GM12864 (cell line): ENCODE data around the gene HMGB1.

Source experiments
- DNase-seq: peaks from one replicate; pipeline ENCODE4 v3.0.0-alpha.2; 2011; ENCODE audit warnings: low read depth
- H3K4me3 ChIP-seq: 2 replicates; pipeline ENCODE4 v1.5.1; 2011; ENCODE audit warnings: mild to moderate bottlenecking, low read depth, low read length, control low read depth
- CTCF ChIP-seq: IDR thresholded peaks from 2 replicates; pipeline ENCODE4 v1.5.1; 2011; ENCODE audit warnings: low read depth, mild to moderate bottlenecking, moderate library complexity, low read length, control low read depth, inconsistent platforms; ENCODE audit errors: missing control alignments

The HMGB1 gene

GRCh38 chr13:30481241-30481760, 15.6 kb upstream of the HMGB1 start:
- no peak for TF ChIP-seq CTCF
- H3K4me3 ChIP-seq, result no peak overlapping the region
- DNase-seq, result no peak

DNA sequence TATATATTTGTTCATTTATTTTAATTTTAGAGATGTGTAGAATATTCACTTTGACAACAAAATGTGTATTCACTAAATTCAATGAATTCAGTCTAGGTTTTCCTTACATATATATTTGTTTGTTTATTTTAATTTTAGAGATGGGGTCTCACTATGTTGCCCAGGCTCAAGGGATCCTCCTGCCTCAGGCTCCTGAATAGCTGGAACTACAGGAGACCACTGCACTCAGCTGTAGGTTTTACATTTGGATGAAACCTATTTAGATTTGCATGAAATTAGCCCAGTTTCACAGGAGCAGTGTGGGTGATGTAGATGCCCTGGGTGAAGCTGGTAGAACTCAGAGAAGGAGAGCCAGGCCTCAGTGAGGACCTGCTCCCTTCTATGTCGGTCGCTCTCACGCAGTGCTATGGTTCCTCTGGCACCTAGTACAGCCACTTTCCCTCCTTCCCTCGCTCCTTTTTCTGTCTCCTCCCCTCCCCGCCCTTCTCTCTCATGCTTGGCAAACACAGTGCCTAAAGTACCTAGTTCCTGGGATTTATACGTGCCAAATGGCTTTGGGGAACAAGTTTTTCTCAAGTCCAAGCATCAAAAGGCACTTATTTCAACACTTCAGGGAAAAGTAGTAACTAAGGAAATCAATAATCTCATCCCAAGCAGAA, 14.7 kb upstream of the HMGB1 start:
- TF ChIP-seq CTCF, result no peak
- DNase-seq, result no peak
- no peak overlapping the region for H3K4me3 ChIP-seq

GRCh38 chr13:30479883-30480219, 14.1 kb upstream of the HMGB1 start:
- TF ChIP-seq CTCF, result no peak
- no peak overlapping the region for H3K4me3 ChIP-seq
- no peak for DNase-seq

- H3K4me3 ChIP-seq, result no peak overlapping the region
- no peak for TF ChIP-seq CTCF
- DNase-seq, result no peak
Measured at GRCh38 chr13:30479154-30479882, 13.6 kb upstream of the HMGB1 start.

DNA sequence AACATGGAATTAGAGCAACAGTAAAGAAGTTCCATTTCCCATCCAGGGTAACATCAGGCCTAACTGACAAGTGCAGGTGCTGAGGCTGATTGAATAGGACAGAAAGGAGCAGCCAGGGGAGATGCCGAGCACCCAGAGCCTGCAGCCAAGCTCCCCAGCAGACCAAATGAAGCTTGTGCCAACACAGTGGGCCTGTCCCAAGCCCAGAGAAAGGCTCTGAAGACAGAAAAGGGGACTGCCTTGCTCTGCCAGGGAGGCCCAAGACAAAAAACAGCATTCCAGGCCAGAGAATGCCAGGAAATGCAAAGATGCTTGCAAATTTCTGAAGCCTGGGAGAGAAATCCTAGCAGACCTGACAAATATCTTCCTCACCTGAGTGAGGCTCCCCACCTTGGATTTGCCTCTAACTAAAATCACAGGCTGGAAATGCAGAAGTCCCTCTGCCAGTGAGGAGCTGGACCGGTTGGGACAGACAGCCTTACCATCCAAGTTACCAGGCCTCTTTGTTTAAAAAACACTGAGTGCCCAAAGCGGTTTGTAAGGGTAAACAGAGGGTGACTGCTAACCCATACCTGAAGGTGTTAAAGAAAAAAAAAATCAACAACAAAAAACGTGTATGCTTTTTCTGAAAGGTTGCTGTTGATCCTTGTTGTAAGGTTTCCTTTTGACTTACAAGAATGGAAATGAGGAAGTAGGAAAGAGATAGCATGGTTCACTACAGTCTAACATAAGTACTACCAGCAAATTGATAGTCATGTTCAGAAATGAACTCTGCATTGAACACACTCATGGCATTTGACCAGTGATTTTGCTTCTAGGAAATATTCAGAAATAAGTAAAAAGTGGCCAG, 11.8 kb upstream of the HMGB1 start:
- peak; percentile 55 for DNase-seq
- TF ChIP-seq CTCF, result no peak

DNA sequence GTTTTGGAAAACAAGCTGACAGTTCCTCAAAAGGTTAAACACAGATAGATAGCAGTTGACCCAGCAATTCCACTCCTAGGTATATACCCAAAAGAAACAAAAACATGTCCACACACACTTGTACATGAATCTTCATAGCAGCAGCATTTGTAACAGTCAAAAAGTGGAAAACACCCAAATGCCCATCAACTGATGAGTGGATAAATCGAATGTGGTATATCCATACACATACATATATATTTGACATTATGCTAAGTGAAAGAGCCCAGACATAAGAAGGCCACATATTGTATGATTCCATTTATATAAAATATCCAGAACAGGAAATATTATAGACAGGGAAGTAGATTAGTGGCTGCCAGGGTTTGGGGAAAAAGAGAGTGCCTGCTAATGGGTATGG, 7.9 kb upstream of the HMGB1 start:
- no peak overlapping the region for H3K4me3 ChIP-seq
- no peak for TF ChIP-seq CTCF
- DNase-seq, result no peak

More for the DNA sequence above, 11.8 kb upstream of the HMGB1 start:
- H3K4me3 ChIP-seq, result no peak overlapping the region
